Heart right ventricle (tissue), 16 donors: ENCODE measurements around the gene LHPP. TPM values are rescaled to one million over a fixed set of nuclear protein-coding genes. Genes with fewer than 3 reads are reported as not detected.

Source experiments
- ATAC-seq, 8 donors: fragments of 200-7000 bp; cut with Tn5 transposase; one replicate each; pipeline ENCODE4 v1.9.1; 2020; ENCODE audit warnings: mild to moderate bottlenecking in 8 of 8, moderate library complexity in 8 of 8, moderate number of reproducible peaks in 1 of 8
- DNase-seq, 2 donors: peaks; one replicate each; pipeline ENCODE4 v3.0.0-alpha.2; 2020
- H3K27ac ChIP-seq, 10 donors: fragments of 200-600 bp; sonication (generic) in 2 of 10; one replicate each; pipeline versions ENCODE4 v1.5.0 to v1.8.0; 2020 to 2022; ENCODE audit warnings: mild to moderate bottlenecking in 3 of 10
- H3K27me3 ChIP-seq, 7 donors: fragments of 200-600 bp; one replicate each; pipeline ENCODE4 v1.8.0; 2021 to 2022; ENCODE audit warnings: mild to moderate bottlenecking in 2 of 7
- H3K36me3 ChIP-seq, 9 donors: fragments of 200-600 bp; sonication (generic) in 1 of 9; one replicate each; pipeline versions ENCODE4 v1.5.0 to v1.8.0; 2020 to 2022; ENCODE audit warnings: mild to moderate bottlenecking in 2 of 9
- H3K4me1 ChIP-seq, 9 donors: fragments of 200-600 bp; sonication (generic) in 1 of 9; one replicate each; pipeline versions ENCODE4 v1.5.0 to v1.8.0; 2020 to 2022; ENCODE audit warnings: mild to moderate bottlenecking in 4 of 9
- H3K4me3 ChIP-seq, 10 donors: fragments of 200-600 bp; sonication (generic) in 2 of 10; one replicate each; pipeline versions ENCODE4 v1.5.0 to v1.8.0; 2020 to 2022; ENCODE audit warnings: mild to moderate bottlenecking in 7 of 10, moderate library complexity in 2 of 10
- H3K9me3 ChIP-seq, 11 donors: fragments of 200-600 bp in 10 of 11; sonication (generic) in 2 of 11; one replicate each; pipeline versions ENCODE4 v1.5.0 to v1.8.0; 2013 to 2022; ENCODE audit warnings: mild to moderate bottlenecking in 2 of 11, control low read depth in 1 of 11, moderate library complexity in 1 of 11
- WGBS, 2 donors: extraction: QIAGEN DNeasy Blood & Tissue Kit; methylation state at CpG; one replicate each; pipeline ENCODE4 v1.1.7; 2013; ENCODE audit warnings: inconsistent platforms in 1 of 2; 5-methylcytosine and 5-hydroxymethylcytosine counted together
- intact Hi-C, 10 donors: fragments of 100-400 bp; cut with DNase I; formaldehyde crosslinking; loops; one replicate each; pipeline versions ENCODE4 v1.11.1 to v1.14.2; 2022
- polyA plus RNA-seq, 2 donors: library from polyadenylated mRNA; stranded (reverse); fragments of 200-250 nt; gene quantifications; one replicate each; pipeline ENCODE4 v1.2.3, GENCODE V29; 2013
- total RNA-seq, 10 donors: library from RNA; stranded (reverse); fragmentation: NEBNext Ultra II Directional in 3 of 10; extraction: Animal tissue kit (Norgen Biotek cat#: 25700) in 3 of 10; gene quantifications; one replicate each; pipeline versions ENCODE4 v1.2.1 to v1.2.4, GENCODE V29; 2021 to 2023
- TF ChIP-seq, protein P1 (sequence below), 9 donors: fragments of 200-600 bp; sonication (generic) in 2 of 9; IDR thresholded peaks; one replicate each; pipeline versions ENCODE4 v1.5.0 to v1.8.0; 2021 to 2022; ENCODE audit warnings: antibody characterized with exemption in 9 of 9, mild to moderate bottlenecking in 5 of 9, moderate library complexity in 1 of 9
- donor health status: Arrhythmogenic right ventricular cardiomyopathy.
- donor health status: ischemic (EF 13 %, LVEDD 7.1; RV severe dilation, severe dysfunction).
- donor health status: healthy with polysubstance abuse.
- donor health status: DM: no; HTN: yes; CAD: no.
- donor health status: DM: no; HTN: no; CAD: no.
- donor health status: ischemic (EF 25% LVEDD 6.9; RV normal size, moderate dysfunction).
- donor health status: ischemic (EF 25% LVEDD 5.7; RV mildly dilated, moderate dysfunction).
- donor health status: healthy.
- donor health status: DM: yes; HTN: yes; CAD: no.
- donor health status: Ischemic cardiomyopathy.
- donor health status: ischemic (EF 35%, LVEDD 5.7; RV mildly dilated, moderate dysfunction).
- donor health status: nonischemic (EF 11% LVEDD 7.7; RV severe dilation, severe dysfunction).
- donor health status: DM: yes; HTN: yes; CAD: no.
- donor health status: PGD.
- donor health status: ischemic (EF 29% LVEDD 5.4; RV normal size, mild dysfunction).
- donor health status: nonischemic (EF 23%, LVEDD 6.1; RV moderate dilation, normal function).

The LHPP gene
- total and polyA plus RNA-seq, 12 donors = 4.2 to 20.5 (median 11.7) TPM

GRCh38 chr10:124659380-124659779 lies 197.8 kb downstream of the LHPP start:
- intact Hi-C loops = no loop called here
- Histone ChIP-seq H3K4me1 (peaks cover 2 to 80% (median 56%) of the 10 kb centered on the region in 9 donors), H3K36me3 (peaks cover 0 to 29% (median 0%) of the 10 kb centered on the region in 9 donors), H3K27me3 (no peaks in the 10 kb centered on the region), H3K27ac (peak overlapping the region in 3 of 10 donors; percentile 4 to 40 (median 36)), H3K4me3 (no peak overlapping the region), H3K9me3 (no peaks in the 10 kb centered on the region)
- ATAC-seq = no peak
- TF ChIP-seq, protein P1, sequence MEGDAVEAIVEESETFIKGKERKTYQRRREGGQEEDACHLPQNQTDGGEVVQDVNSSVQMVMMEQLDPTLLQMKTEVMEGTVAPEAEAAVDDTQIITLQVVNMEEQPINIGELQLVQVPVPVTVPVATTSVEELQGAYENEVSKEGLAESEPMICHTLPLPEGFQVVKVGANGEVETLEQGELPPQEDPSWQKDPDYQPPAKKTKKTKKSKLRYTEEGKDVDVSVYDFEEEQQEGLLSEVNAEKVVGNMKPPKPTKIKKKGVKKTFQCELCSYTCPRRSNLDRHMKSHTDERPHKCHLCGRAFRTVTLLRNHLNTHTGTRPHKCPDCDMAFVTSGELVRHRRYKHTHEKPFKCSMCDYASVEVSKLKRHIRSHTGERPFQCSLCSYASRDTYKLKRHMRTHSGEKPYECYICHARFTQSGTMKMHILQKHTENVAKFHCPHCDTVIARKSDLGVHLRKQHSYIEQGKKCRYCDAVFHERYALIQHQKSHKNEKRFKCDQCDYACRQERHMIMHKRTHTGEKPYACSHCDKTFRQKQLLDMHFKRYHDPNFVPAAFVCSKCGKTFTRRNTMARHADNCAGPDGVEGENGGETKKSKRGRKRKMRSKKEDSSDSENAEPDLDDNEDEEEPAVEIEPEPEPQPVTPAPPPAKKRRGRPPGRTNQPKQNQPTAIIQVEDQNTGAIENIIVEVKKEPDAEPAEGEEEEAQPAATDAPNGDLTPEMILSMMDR (IDR thresholded peaks at IDR 0.05) = no peak
- WGBS, 2 donors = 50 to 90% methylated on average over 2 of the region's 2 CpGs
- no peak for DNase-seq

GRCh38 chr10:124660404-124661125 lies 198.9 kb downstream of the LHPP start:
- Histone ChIP-seq H3K36me3 (peaks cover 0 to 28% (median 0%) of the 10 kb centered on the region in 9 donors), H3K9me3 (no peaks in the 10 kb centered on the region), H3K27ac (peak overlapping the region in 2 of 10 donors; percentile 32 to 51), H3K27me3 (no peaks in the 10 kb centered on the region), H3K4me3 (no peak overlapping the region), H3K4me1 (peaks cover 0 to 73% (median 44%) of the 10 kb centered on the region in 9 donors)
- 60 to 68% methylated on average over 12 of the region's 12 CpGs for WGBS, 2 donors
- peak in 1 of 2 donors; percentile 9 for DNase-seq
- no peak for ATAC-seq
- intact Hi-C loops = no loop called here
- TF ChIP-seq, protein P1 (IDR thresholded peaks at IDR 0.05) = no peak

DNA sequence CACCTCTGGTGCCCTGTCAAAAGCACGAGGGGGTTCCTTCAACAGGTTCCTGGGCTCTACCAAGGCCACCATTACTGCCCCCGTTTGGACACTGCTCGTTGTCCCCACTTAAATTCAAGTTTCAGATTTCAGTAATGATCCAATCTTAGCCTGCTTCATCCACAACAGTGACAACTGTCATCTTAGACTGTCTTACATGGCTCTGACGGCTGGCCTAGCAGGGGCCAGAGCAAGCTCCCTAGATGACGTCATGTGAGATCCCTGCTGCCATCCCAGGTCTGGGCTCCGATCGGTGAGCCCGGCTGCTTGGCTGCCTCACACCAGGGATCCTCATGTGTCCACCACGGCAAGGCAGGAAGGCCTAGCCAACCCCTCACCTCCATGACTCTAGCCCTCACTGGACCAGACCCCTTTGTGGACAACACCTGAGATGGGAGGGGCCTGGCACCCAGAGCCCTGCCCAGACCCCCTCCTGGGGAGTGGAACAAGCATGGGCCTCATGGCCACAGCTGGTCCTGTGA lies 200.1 kb downstream of the LHPP start:
- Histone ChIP-seq H3K9me3 (no peaks in the 10 kb centered on the region), H3K27ac (peak overlapping the region in 2 of 10 donors; percentile 3 to 4), H3K27me3 (no peaks in the 10 kb centered on the region), H3K36me3 (peaks cover 0 to 28% (median 0%) of the 10 kb centered on the region in 9 donors), H3K4me3 (no peak overlapping the region), H3K4me1 (peaks cover 6 to 79% (median 48%) of the 10 kb centered on the region in 9 donors)
- peak in 1 of 2 donors; percentile 8 for DNase-seq
- no peak for ATAC-seq
- TF ChIP-seq, protein P1 (IDR thresholded peaks at IDR 0.05) = no peak
- intact Hi-C loops = no loop called here
- WGBS, 2 donors = 75 to 81% methylated on average over 9 of the region's 9 CpGs

GRCh38 chr10:124663228-124663627 lies 201.6 kb downstream of the LHPP start:
- H3K27me3 ChIP-seq = no peaks in the 10 kb centered on the region
- no peak overlapping the region for H3K4me3 ChIP-seq
- intact Hi-C loops = no loop called here
- TF ChIP-seq, protein P1 (IDR thresholded peaks at IDR 0.05) = no peak
- H3K36me3 ChIP-seq = peaks cover 0 to 31% (median 0%) of the 10 kb centered on the region in 9 donors
- peak in 2 of 8 donors; percentile 24 to 26 for ATAC-seq
- peaks cover 16 to 82% (median 56%) of the 10 kb centered on the region in 9 donors for H3K4me1 ChIP-seq
- WGBS, 2 donors = 66 to 78% methylated on average over 8 of the region's 8 CpGs
- DNase-seq = no peak
- H3K9me3 ChIP-seq = no peaks in the 10 kb centered on the region
- H3K27ac ChIP-seq = peak overlapping the region in 2 of 10 donors; percentile 9 to 26

Other genes with a start within 250 kb of the LHPP start
- 10 to 100 TPM; 27.4 to 46.9 (median 32.0) TPM for gene OAT, start 42.9 kb upstream of the LHPP start, total RNA-seq
- 10 to 100 TPM; 15.1 to 27.5 TPM for gene OAT, start 42.9 kb upstream of the LHPP start, polyA plus RNA-seq
- gene NKX1-2, start 11.8 kb upstream of the LHPP start, total RNA-seq = not detected
- not detected for gene NKX1-2, start 11.8 kb upstream of the LHPP start, polyA plus RNA-seq